ENCODE results near the gene BTRC. TPM values are rescaled to one million over a fixed set of nuclear protein-coding genes. Genes with fewer than 3 reads are reported as not detected.

BTRC gene
- total and polyA plus RNA-seq, 2 donors (not counting 3 experiments of a cell fraction or from before 2014, with no cell fraction given) = 11.6 to 18.5 TPM

DNA sequence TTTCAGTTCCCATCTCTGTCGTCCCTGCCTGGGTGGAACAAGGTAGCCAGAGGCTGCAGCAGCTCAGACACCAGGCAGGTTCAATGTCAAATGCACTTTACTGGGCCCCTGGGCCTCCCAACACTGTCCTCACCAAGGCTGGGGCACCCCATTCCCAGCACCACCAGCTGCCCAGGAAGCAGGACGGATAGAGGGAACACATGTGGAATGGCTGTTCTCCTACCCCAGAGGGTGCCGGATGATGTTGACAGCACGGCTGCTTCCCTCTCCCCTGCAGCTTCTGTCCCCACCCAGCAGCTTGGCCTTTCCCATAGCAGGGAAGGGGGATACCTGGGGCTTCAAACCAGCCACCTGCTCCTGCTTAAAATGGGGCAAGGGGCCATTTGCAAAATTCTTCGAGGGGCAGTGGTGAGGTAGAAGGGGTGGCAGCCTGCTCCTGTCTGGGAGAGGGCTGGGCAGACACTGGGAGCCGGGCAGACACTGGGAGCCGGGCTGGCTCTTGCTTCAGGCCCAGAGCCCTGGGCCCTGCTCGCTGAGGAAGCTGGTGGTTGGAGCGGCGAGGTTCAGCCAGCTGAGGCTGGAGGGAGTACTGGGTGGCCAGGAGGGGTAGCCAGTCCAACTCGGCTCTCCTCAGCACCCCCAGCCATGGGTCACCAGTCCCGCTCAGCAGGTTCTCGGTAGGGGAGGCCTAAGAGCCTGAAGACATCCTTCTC lies 225.0 kb downstream of the BTRC start:
- no peak for DNase-seq (ENCODE audit: low read depth, low spot score)
- CTCF ChIA-PET = interaction anchor here (1.1 kb wide), 1 partner anchor 135 kb away, joined by 4 read pairs; no protein-coding TSS in a partner anchor
- BruUV-seq (replicated peaks) = no TSS peak

GRCh38 chr10:101579516-101579870 lies 225.5 kb downstream of the BTRC start:
- H3K27me3 ChIP-seq (ENCODE audit: control insufficient read depth in 2 of 2, insufficient read depth in 2 of 2, low read length in 2 of 2) = no peaks in the 10 kb centered on the region
- H4K20me1 ChIP-seq (replicated peaks; ENCODE audit: control insufficient read depth, extremely low read depth, insufficient read depth, low read length) = no peaks in the 10 kb centered on the region
- no peak overlapping the region for H3K9ac ChIP-seq (replicated peaks; ENCODE audit: extremely low read depth, insufficient read depth, low read length)
- no peak overlapping the region for H3K27ac ChIP-seq (ENCODE audit: insufficient read depth, low read depth, low read length)
- no TSS peak for BruUV-seq (replicated peaks)
- POLR2A ChIA-PET = no interaction called here
- no peak for TF ChIP-seq POLR2A (IDR thresholded peaks at IDR 0.05; ENCODE audit: low read depth, low read length)
- CTCF ChIA-PET = interaction anchor here (1.6 to 2.6 kb wide), 2 partner anchors 9 to 23 kb away, joined by 4 to 11 read pairs; no protein-coding TSS in a partner anchor
- no peaks in the 10 kb centered on the region for H3K4me1 ChIP-seq (ENCODE audit: control insufficient read depth, extremely low read depth, insufficient read depth, low read length)
- no peaks in the 10 kb centered on the region for H3K9me3 ChIP-seq (replicated peaks; ENCODE audit: control insufficient read depth, insufficient read depth, low read length)
- H3K9me1 ChIP-seq (replicated peaks; ENCODE audit: control insufficient read depth, extremely low read depth, insufficient read depth, low read length) = no peaks in the 10 kb centered on the region
- dilution Hi-C loops (cut with MboI; ENCODE audit: extremely low pct_ligation_motif_present, low sequenced_read_pairs) (no loop called here), intact Hi-C loops (cut with micrococcal nuclease) (no loop called here)
- H3K36me3 ChIP-seq (ENCODE audit: control insufficient read depth in 2 of 2, extremely low read depth in 1 of 2, insufficient read depth in 2 of 2, low read length in 2 of 2) = peaks cover 5 to 6% of the 10 kb centered on the region in 2 experiments
- no peaks in the 10 kb centered on the region for H3K79me2 ChIP-seq (ENCODE audit: control insufficient read depth, insufficient read depth, low read length)
- H2AFZ ChIP-seq (ENCODE audit: low read depth, low read length) = no peak overlapping the region
- FAIRE-seq (no peak), DNase-seq (ENCODE audit: low read depth, low spot score) (no peak)
- no peak overlapping the region for H3K4me3 ChIP-seq (replicated peaks in 1 of 3; ENCODE audit: insufficient read depth in 1 of 3, low read depth in 1 of 3, low read length in 3 of 3)
- H3K4me2 ChIP-seq (ENCODE audit: insufficient read depth, low read length) = no peak overlapping the region

More for the DNA sequence above, 225.0 kb downstream of the BTRC start:
- no peak overlapping the region for H3K4me3 ChIP-seq (replicated peaks in 1 of 3; ENCODE audit: insufficient read depth in 1 of 3, low read depth in 1 of 3, low read length in 3 of 3)
- no peaks in the 10 kb centered on the region for H3K9me3 ChIP-seq (replicated peaks; ENCODE audit: control insufficient read depth, insufficient read depth, low read length)
- TF ChIP-seq POLR2A (IDR thresholded peaks at IDR 0.05; ENCODE audit: low read depth, low read length) = no peak
- TF ChIP-seq, protein P1, sequence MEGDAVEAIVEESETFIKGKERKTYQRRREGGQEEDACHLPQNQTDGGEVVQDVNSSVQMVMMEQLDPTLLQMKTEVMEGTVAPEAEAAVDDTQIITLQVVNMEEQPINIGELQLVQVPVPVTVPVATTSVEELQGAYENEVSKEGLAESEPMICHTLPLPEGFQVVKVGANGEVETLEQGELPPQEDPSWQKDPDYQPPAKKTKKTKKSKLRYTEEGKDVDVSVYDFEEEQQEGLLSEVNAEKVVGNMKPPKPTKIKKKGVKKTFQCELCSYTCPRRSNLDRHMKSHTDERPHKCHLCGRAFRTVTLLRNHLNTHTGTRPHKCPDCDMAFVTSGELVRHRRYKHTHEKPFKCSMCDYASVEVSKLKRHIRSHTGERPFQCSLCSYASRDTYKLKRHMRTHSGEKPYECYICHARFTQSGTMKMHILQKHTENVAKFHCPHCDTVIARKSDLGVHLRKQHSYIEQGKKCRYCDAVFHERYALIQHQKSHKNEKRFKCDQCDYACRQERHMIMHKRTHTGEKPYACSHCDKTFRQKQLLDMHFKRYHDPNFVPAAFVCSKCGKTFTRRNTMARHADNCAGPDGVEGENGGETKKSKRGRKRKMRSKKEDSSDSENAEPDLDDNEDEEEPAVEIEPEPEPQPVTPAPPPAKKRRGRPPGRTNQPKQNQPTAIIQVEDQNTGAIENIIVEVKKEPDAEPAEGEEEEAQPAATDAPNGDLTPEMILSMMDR (IDR thresholded peaks at IDR 0.05; ENCODE audit: extremely low read depth in 1 of 2, insufficient read depth in 1 of 2, low read depth in 1 of 2, low read length in 2 of 2) = no peak
- TF ChIP-seq GATA2 (IDR thresholded peaks at IDR 0.05; ENCODE audit: insufficient read depth, insufficient read length, low read depth, low read length) = no peak
- TF ChIP-seq MYC (IDR thresholded peaks at IDR 0.05; ENCODE audit: low read depth, low read length) = no peak
- no peaks in the 10 kb centered on the region for H3K9me1 ChIP-seq (replicated peaks; ENCODE audit: control insufficient read depth, extremely low read depth, insufficient read depth, low read length)
- H3K79me2 ChIP-seq (ENCODE audit: control insufficient read depth, insufficient read depth, low read length) = no peaks in the 10 kb centered on the region
- dilution Hi-C loops (cut with MboI; ENCODE audit: extremely low pct_ligation_motif_present, low sequenced_read_pairs) (no loop called here), intact Hi-C loops (cut with micrococcal nuclease) (no loop called here)
- no peak for FAIRE-seq
- H3K4me1 ChIP-seq (ENCODE audit: control insufficient read depth, extremely low read depth, insufficient read depth, low read length) = no peaks in the 10 kb centered on the region
- no peaks in the 10 kb centered on the region for H4K20me1 ChIP-seq (replicated peaks; ENCODE audit: control insufficient read depth, extremely low read depth, insufficient read depth, low read length)
- POLR2A ChIA-PET = interaction anchor here (0.5 kb wide), 1 partner anchor 519 kb away, joined by 3 read pairs; no protein-coding TSS in a partner anchor
- no peak overlapping the region for H3K9ac ChIP-seq (replicated peaks; ENCODE audit: extremely low read depth, insufficient read depth, low read length)
- H3K36me3 ChIP-seq (ENCODE audit: control insufficient read depth in 2 of 2, extremely low read depth in 1 of 2, insufficient read depth in 2 of 2, low read length in 2 of 2) = peaks cover 5 to 6% of the 10 kb centered on the region in 2 experiments
- H2AFZ ChIP-seq (ENCODE audit: low read depth, low read length) = no peak overlapping the region
- no peak overlapping the region for H3K27ac ChIP-seq (ENCODE audit: insufficient read depth, low read depth, low read length)
- H3K27me3 ChIP-seq (ENCODE audit: control insufficient read depth in 2 of 2, insufficient read depth in 2 of 2, low read length in 2 of 2) = no peaks in the 10 kb centered on the region
- no peak overlapping the region for H3K4me2 ChIP-seq (ENCODE audit: insufficient read depth, low read length)
